ENCODE measurements around the gene ITPA. TPM values are rescaled to one million over a fixed set of nuclear protein-coding genes. Genes with fewer than 3 reads are reported as not detected.

Gene ITPA
- total and polyA plus RNA-seq, 10 of the 15 experiments (the other 5 are each of a cell fraction or from before 2014, with no cell fraction given) = 5.5 to 124 (median 66.3) TPM

Other genes starting within 250 kb of the ITPA start
Only the 7 nearest of the 10 such genes appear.
- gene OXT, start 137.9 kb upstream of the ITPA start, total RNA-seq (2014; rRNA removed) = not detected in 2 replicates
- not detected in 2 replicates for gene OXT, start 137.9 kb upstream of the ITPA start, total RNA-seq (2014; rRNA removed; fragmentation: Illumina TruSeq; extraction: Trizol)
- not detected in 2 replicates for gene OXT, start 137.9 kb upstream of the ITPA start, total RNA-seq (2021)
- gene OXT, start 137.9 kb upstream of the ITPA start, polyA plus RNA-seq (2011; rRNA removed) = not detected in 2 replicates
- not detected in 2 replicates for gene OXT, start 137.9 kb upstream of the ITPA start, polyA plus RNA-seq (2014; fragmentation: Illumina TruSeq; extraction: Trizol)
- gene OXT, start 137.9 kb upstream of the ITPA start, polyA plus RNA-seq (2014; fragmentation: Nextera tagmentation; extraction: Ambion mirVana) = not detected
- gene OXT, start 137.9 kb upstream of the ITPA start, polyA plus RNA-seq (2014; rRNA removed) = not detected in 2 replicates
- gene OXT, start 137.9 kb upstream of the ITPA start, polyA plus RNA-seq (2016; fragmentation: Nextera tagmentation; extraction: Ambion mirVana) = not detected
- not detected in 2 replicates for gene AVP, start 124.8 kb upstream of the ITPA start, total RNA-seq (2014; rRNA removed)
- not detected in 2 replicates for gene AVP, start 124.8 kb upstream of the ITPA start, total RNA-seq (2014; rRNA removed; fragmentation: Illumina TruSeq; extraction: Trizol)
- not detected in 2 replicates for gene AVP, start 124.8 kb upstream of the ITPA start, total RNA-seq (2021)
- not detected in 2 replicates for gene AVP, start 124.8 kb upstream of the ITPA start, polyA plus RNA-seq (2011; rRNA removed)
- gene AVP, start 124.8 kb upstream of the ITPA start, polyA plus RNA-seq (2014; fragmentation: Illumina TruSeq; extraction: Trizol) = not detected in 2 replicates
- not detected for gene AVP, start 124.8 kb upstream of the ITPA start, polyA plus RNA-seq (2014; fragmentation: Nextera tagmentation; extraction: Ambion mirVana)
- gene AVP, start 124.8 kb upstream of the ITPA start, polyA plus RNA-seq (2014; rRNA removed) = not detected in 2 replicates
- not detected for gene AVP, start 124.8 kb upstream of the ITPA start, polyA plus RNA-seq (2016; fragmentation: Nextera tagmentation; extraction: Ambion mirVana)
- gene FASTKD5, start 49.6 kb upstream of the ITPA start, total RNA-seq (2014; rRNA removed) = 29.8 and 30.4 TPM in 2 replicates
- gene FASTKD5, start 49.6 kb upstream of the ITPA start, total RNA-seq (2014; rRNA removed; fragmentation: Illumina TruSeq; extraction: Trizol) = 27.0 and 30.0 TPM in 2 replicates
- 23.7 and 25.5 TPM in 2 replicates for gene FASTKD5, start 49.6 kb upstream of the ITPA start, total RNA-seq (2021)
- 33.7 and 34.7 TPM in 2 replicates for gene FASTKD5, start 49.6 kb upstream of the ITPA start, polyA plus RNA-seq (2011; rRNA removed)
- 30.0 and 31.4 TPM in 2 replicates for gene FASTKD5, start 49.6 kb upstream of the ITPA start, polyA plus RNA-seq (2014; fragmentation: Illumina TruSeq; extraction: Trizol)
- gene FASTKD5, start 49.6 kb upstream of the ITPA start, polyA plus RNA-seq (2014; fragmentation: Nextera tagmentation; extraction: Ambion mirVana) = 10 to 100 TPM; 23.3 to 38.5 TPM
- gene FASTKD5, start 49.6 kb upstream of the ITPA start, polyA plus RNA-seq (2014; rRNA removed) = 24.0 and 28.0 TPM in 2 replicates
- gene FASTKD5, start 49.6 kb upstream of the ITPA start, polyA plus RNA-seq (2016; fragmentation: Nextera tagmentation; extraction: Ambion mirVana) = 10 to 100 TPM; 39.0 to 41.0 TPM
- 3.9 and 4.0 TPM in 2 replicates for gene UBOX5, start 49.6 kb upstream of the ITPA start, total RNA-seq (2014; rRNA removed)
- 1.9 and 2.0 TPM in 2 replicates for gene UBOX5, start 49.6 kb upstream of the ITPA start, total RNA-seq (2014; rRNA removed; fragmentation: Illumina TruSeq; extraction: Trizol)
- 4.4 and 5.5 TPM in 2 replicates for gene UBOX5, start 49.6 kb upstream of the ITPA start, total RNA-seq (2021)
- 1.5 and 1.7 TPM in 2 replicates for gene UBOX5, start 49.6 kb upstream of the ITPA start, polyA plus RNA-seq (2011; rRNA removed)
- 1.8 and 2.7 TPM in 2 replicates for gene UBOX5, start 49.6 kb upstream of the ITPA start, polyA plus RNA-seq (2014; fragmentation: Illumina TruSeq; extraction: Trizol)
- under 1 TPM; 0.37 to 0.47 TPM for gene UBOX5, start 49.6 kb upstream of the ITPA start, polyA plus RNA-seq (2014; fragmentation: Nextera tagmentation; extraction: Ambion mirVana)
- 2.6 and 2.8 TPM in 2 replicates for gene UBOX5, start 49.6 kb upstream of the ITPA start, polyA plus RNA-seq (2014; rRNA removed)
- 1 to 10 TPM; 4.2 to 4.8 TPM for gene UBOX5, start 49.6 kb upstream of the ITPA start, polyA plus RNA-seq (2016; fragmentation: Nextera tagmentation; extraction: Ambion mirVana)
- gene LZTS3, start 35.9 kb upstream of the ITPA start, total RNA-seq (2014; rRNA removed) = 0.33 and 0.56 TPM in 2 replicates
- 0.18 TPM in 2 replicates for gene LZTS3, start 35.9 kb upstream of the ITPA start, total RNA-seq (2014; rRNA removed; fragmentation: Illumina TruSeq; extraction: Trizol)
- 0.44 and 0.48 TPM in 2 replicates for gene LZTS3, start 35.9 kb upstream of the ITPA start, total RNA-seq (2021)
- gene LZTS3, start 35.9 kb upstream of the ITPA start, polyA plus RNA-seq (2011; rRNA removed) = 0.37 and 0.64 TPM in 2 replicates
- 0.08 and 0.26 TPM in 2 replicates for gene LZTS3, start 35.9 kb upstream of the ITPA start, polyA plus RNA-seq (2014; fragmentation: Illumina TruSeq; extraction: Trizol)
- gene LZTS3, start 35.9 kb upstream of the ITPA start, polyA plus RNA-seq (2014; fragmentation: Nextera tagmentation; extraction: Ambion mirVana) = under 1 TPM; 0.03 to 0.04 TPM
- 0.48 and 0.90 TPM in 2 replicates for gene LZTS3, start 35.9 kb upstream of the ITPA start, polyA plus RNA-seq (2014; rRNA removed)
- gene LZTS3, start 35.9 kb upstream of the ITPA start, polyA plus RNA-seq (2016; fragmentation: Nextera tagmentation; extraction: Ambion mirVana) = under 1 TPM; 0.08 to 0.11 TPM
- gene DDRGK1, start 4.8 kb upstream of the ITPA start, total RNA-seq (2014; rRNA removed) = 38.7 and 41.1 TPM in 2 replicates
- gene DDRGK1, start 4.8 kb upstream of the ITPA start, total RNA-seq (2014; rRNA removed; fragmentation: Illumina TruSeq; extraction: Trizol) = 28.3 and 31.2 TPM in 2 replicates
- 40.2 and 55.2 TPM in 2 replicates for gene DDRGK1, start 4.8 kb upstream of the ITPA start, total RNA-seq (2021)
- 27.8 and 40.7 TPM in 2 replicates for gene DDRGK1, start 4.8 kb upstream of the ITPA start, polyA plus RNA-seq (2011; rRNA removed)
- 9.5 and 21.0 TPM in 2 replicates for gene DDRGK1, start 4.8 kb upstream of the ITPA start, polyA plus RNA-seq (2014; fragmentation: Illumina TruSeq; extraction: Trizol)
- gene DDRGK1, start 4.8 kb upstream of the ITPA start, polyA plus RNA-seq (2014; fragmentation: Nextera tagmentation; extraction: Ambion mirVana) = 1 to 10 TPM; 4.0 to 8.9 TPM
- 40.8 and 45.0 TPM in 2 replicates for gene DDRGK1, start 4.8 kb upstream of the ITPA start, polyA plus RNA-seq (2014; rRNA removed)
- 10 to 100 TPM; 42.0 to 49.5 TPM for gene DDRGK1, start 4.8 kb upstream of the ITPA start, polyA plus RNA-seq (2016; fragmentation: Nextera tagmentation; extraction: Ambion mirVana)
- gene SLC4A11, start 29.7 kb downstream of the ITPA start, total RNA-seq (2014; rRNA removed) = 0.76 and 1.6 TPM in 2 replicates
- 0.28 and 0.40 TPM in 2 replicates for gene SLC4A11, start 29.7 kb downstream of the ITPA start, total RNA-seq (2014; rRNA removed; fragmentation: Illumina TruSeq; extraction: Trizol)
- 1.9 and 2.3 TPM in 2 replicates for gene SLC4A11, start 29.7 kb downstream of the ITPA start, total RNA-seq (2021)
- 0.07 TPM in 1 of 2 replicates, not detected in the other for gene SLC4A11, start 29.7 kb downstream of the ITPA start, polyA plus RNA-seq (2011; rRNA removed)
- gene SLC4A11, start 29.7 kb downstream of the ITPA start, polyA plus RNA-seq (2014; fragmentation: Illumina TruSeq; extraction: Trizol) = 0.10 and 0.78 TPM in 2 replicates
- gene SLC4A11, start 29.7 kb downstream of the ITPA start, polyA plus RNA-seq (2014; fragmentation: Nextera tagmentation; extraction: Ambion mirVana) = under 1 TPM; 0.15 to 0.18 TPM
- 1.5 and 2.0 TPM in 2 replicates for gene SLC4A11, start 29.7 kb downstream of the ITPA start, polyA plus RNA-seq (2014; rRNA removed)
- 1 to 10 TPM; 1.5 to 1.9 TPM for gene SLC4A11, start 29.7 kb downstream of the ITPA start, polyA plus RNA-seq (2016; fragmentation: Nextera tagmentation; extraction: Ambion mirVana)